ENCODE measurements around the gene PEAK3.

PEAK3 gene

DNA sequence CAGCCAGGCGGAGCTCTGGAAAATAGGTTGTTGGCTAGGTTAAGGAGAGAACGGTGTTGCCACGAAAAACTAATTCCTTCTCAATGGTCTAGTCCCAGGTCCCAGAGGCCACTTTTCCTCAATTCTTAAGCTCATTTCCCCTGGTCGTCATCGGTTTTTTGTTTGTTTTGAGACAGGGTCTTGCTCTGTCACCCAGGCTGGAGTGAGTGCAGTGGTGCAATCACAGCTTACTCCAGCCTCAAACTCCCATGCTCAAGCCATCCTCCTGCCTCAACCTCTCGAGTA lies 44.2 kb downstream of the PEAK3 start:
- TF ChIP-seq CTCF (IDR thresholded peaks at IDR 0.05) = no peak
- no peak overlapping the region for H3K27ac ChIP-seq
- no peaks in the 10 kb centered on the region for H3K9me3 ChIP-seq (ENCODE audit: control insufficient read depth, low read length)
- peak overlapping the region; percentile 100 for H3K4me2 ChIP-seq (ENCODE audit: low read length)
- H3K9ac ChIP-seq = no peak overlapping the region
- H3K4me1 ChIP-seq = peaks cover 12% of the 10 kb centered on the region
- no peaks in the 10 kb centered on the region for H3K36me3 ChIP-seq (ENCODE audit: control insufficient read depth, insufficient read depth, low read length)
- no peak overlapping the region for H2AFZ ChIP-seq
- peaks cover 64% of the 10 kb centered on the region for H3K79me2 ChIP-seq
- no peaks in the 10 kb centered on the region for H3K27me3 ChIP-seq (ENCODE audit: control insufficient read depth, insufficient read depth, low read length)
- H3K4me3 ChIP-seq (ENCODE audit: low read depth, low read length) = peak overlapping the region; percentile 94

DNA sequence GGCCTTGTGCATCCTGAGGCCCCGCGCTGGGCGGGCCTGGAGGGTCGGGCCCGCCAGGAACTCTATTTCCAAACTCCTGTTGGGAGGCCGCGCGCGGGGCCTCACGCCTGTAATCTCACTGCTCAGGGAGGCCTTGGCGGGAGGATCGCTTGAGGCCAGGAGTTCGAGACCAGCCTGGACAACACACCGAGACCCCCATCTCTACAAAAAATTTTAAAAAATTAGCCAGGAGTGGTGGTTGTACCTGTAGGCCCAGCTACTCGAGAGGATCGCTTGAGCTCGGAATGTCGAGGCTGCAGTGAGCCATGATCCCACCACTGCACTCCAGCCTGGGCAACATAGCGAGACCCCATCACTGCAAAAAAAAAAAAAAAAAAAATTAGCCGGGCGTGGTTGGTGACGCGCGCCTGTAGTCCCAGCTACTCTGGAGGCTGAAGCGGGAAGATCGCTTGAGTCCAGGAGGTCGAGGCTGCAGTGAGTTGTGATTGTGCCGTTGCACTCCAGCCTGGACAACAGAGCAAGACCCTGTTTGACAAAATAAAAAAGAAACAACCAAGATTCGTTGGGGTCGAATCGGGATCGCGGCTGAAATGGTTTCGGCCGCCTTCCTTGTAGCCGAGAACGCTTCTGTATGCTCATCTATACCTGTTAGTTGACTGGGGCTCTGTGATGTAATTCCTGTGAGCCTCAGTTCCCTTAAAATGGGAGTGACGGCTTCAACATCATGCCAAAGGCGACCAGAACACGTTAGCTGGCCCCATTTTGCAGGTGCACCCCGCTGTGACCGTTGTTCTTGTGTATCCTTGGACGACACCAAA lies 44.7 kb downstream of the PEAK3 start:
- Histone ChIP-seq H3K4me1 (peaks cover 12% of the 10 kb centered on the region), H3K9ac (peak overlapping the region; percentile 75), H2AFZ (peak overlapping the region; percentile 76), H3K27ac (peak overlapping the region; percentile 94), H3K4me2 (ENCODE audit: low read length) (peak overlapping the region; percentile 100), H3K9me3 (ENCODE audit: control insufficient read depth, low read length) (no peaks in the 10 kb centered on the region), H3K79me2 (peaks cover 60% of the 10 kb centered on the region), H3K27me3 (ENCODE audit: control insufficient read depth, insufficient read depth, low read length) (no peaks in the 10 kb centered on the region), H3K4me3 (ENCODE audit: low read depth, low read length) (peak overlapping the region; percentile 94), H3K36me3 (ENCODE audit: control insufficient read depth, insufficient read depth, low read length) (no peaks in the 10 kb centered on the region)
- TF ChIP-seq CTCF (IDR thresholded peaks at IDR 0.05) = no peak

DNA sequence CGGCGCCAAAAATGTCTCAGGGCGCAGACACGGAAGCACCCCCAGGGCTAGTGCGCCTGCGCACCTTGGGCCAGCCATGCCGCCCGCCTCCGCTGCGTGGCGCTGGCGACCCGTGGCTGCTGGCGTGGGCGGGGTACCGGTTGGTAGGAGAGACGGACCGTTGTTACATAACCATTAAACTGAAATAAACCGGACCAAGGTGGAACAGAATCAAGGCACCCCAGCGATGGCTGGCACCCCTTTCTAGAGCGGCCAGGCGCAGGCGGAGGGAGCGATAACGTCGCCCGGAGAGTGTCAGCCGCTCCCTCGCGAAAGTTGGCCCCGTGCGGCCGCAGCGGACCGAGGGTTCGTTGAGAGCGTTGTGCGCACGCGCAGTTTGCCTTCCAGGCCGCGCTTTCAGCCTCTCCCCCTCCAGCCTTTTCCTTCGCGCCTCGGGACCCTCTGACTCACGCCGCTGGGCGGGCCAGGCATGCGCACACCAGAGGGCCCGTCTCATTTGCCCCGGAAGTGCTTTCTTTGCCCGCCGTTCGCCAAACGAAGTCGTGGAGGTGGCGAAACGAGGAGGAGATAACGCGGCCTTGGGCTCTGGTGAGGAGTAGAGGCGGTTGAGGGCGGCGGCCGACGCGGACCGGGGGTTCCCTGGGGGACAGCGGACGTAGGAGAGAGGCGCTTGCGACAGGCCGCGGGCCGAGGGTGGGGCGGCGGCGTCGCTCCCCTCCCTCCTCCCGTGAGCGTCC lies 45.5 kb downstream of the PEAK3 start, which contains the start of the genes PLEKHJ1 and SF3A2:
PLEKHJ1 (minus strand) TSS at position 16 of the 737 bp plus-strand sequence. CDS start 81 bp downstream, outside the sequence.
SF3A2 (plus strand) TSS at position 511 of the 737 bp plus-strand sequence. CDS start 6,595 bp downstream, outside the sequence.
- peaks cover 53% of the 10 kb centered on the region for H3K79me2 ChIP-seq
- peak within 1 kb of the TSS; percentile 76 for H2AFZ ChIP-seq
- H3K9me3 ChIP-seq (ENCODE audit: control insufficient read depth, low read length) = no peaks in the 10 kb centered on the region
- H3K9ac ChIP-seq = peak within 1 kb of the TSS; percentile 75
- no peaks in the 10 kb centered on the region for H3K36me3 ChIP-seq (ENCODE audit: control insufficient read depth, insufficient read depth, low read length)
- peak within 1 kb of the TSS; percentile 100 for H3K4me2 ChIP-seq (ENCODE audit: low read length)
- no peaks in the 10 kb centered on the region for H3K27me3 ChIP-seq (ENCODE audit: control insufficient read depth, insufficient read depth, low read length)
- peak within 1 kb of the TSS; percentile 94 for H3K27ac ChIP-seq
- peak; percentile 100 for TF ChIP-seq CTCF (IDR thresholded peaks at IDR 0.05)
- peaks cover 12% of the 10 kb centered on the region for H3K4me1 ChIP-seq
- peak within 1 kb of the TSS; percentile 94 for H3K4me3 ChIP-seq (ENCODE audit: low read depth, low read length)

DNA sequence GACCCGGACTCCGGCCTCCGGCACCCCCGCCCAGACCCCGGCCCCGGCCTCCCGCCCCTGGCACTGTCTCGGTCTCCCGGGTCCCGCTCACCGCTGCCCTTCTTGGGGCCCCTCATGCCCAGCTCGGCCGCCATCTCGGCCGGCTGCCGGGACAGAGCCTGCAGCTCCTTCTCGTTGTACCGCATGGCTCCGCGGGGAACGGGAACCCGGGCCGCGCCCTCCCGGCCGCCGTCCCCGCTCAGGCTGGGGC lies 46.0 kb downstream of the PEAK3 start:
- peaks cover 48% of the 10 kb centered on the region for H3K79me2 ChIP-seq
- H3K27me3 ChIP-seq (ENCODE audit: control insufficient read depth, insufficient read depth, low read length) = no peaks in the 10 kb centered on the region
- H3K9ac ChIP-seq = peak overlapping the region; percentile 22
- H3K4me1 ChIP-seq = peaks cover 12% of the 10 kb centered on the region
- no peak for TF ChIP-seq CTCF (IDR thresholded peaks at IDR 0.05)
- peak overlapping the region; percentile 100 for H3K4me2 ChIP-seq (ENCODE audit: low read length)
- H3K4me3 ChIP-seq (ENCODE audit: low read depth, low read length) = peak overlapping the region; percentile 94
- H3K36me3 ChIP-seq (ENCODE audit: control insufficient read depth, insufficient read depth, low read length) = no peaks in the 10 kb centered on the region
- H2AFZ ChIP-seq = peak overlapping the region; percentile 76
- H3K27ac ChIP-seq = peak overlapping the region; percentile 94
- H3K9me3 ChIP-seq (ENCODE audit: control insufficient read depth, low read length) = no peaks in the 10 kb centered on the region
